ENCODE measurements around the gene PARN. TPM values are rescaled to one million over a fixed set of nuclear protein-coding genes. Genes with fewer than 3 reads are reported as not detected.

PARN gene
- total RNA-seq, 2 donors from 2014 or later, result 32.2 to 48.9 TPM

DNA sequence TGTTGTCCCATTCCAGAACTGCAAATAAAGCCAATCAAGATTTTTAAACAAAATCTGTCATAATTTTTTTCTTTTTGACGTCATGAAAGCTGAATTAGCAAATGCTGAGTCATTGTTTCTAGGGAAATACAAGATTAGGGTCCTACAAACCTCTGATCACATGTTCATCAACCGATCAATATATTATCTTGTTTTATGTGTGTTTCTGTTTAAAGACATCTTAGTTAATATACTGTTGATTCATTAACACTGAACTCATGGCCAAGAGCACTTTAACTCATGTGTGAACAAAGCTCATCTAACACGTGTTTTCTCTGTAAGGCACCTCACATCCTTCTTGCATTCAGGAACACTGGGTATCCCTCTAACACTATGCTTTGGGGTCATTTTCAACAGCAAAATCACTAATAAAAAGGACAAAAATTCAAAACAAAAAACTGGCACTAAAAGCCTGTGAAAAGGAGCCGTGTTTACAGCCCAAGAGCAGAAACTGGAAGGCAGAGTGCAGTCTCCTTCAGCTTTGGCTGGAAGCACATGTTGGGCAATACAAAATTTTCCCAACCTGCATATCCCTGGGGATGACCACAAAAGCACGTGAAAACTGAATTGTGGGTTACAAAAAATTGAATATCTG is 102.5 kb downstream of the PARN start:
- ATAC-seq, result no peak
- H3K9me3 Mint-ChIP-seq, result no peaks in the 10 kb centered on the region
- no peaks in the 10 kb centered on the region for H3K36me3 Mint-ChIP-seq
- DNase-seq (ENCODE audit: low spot score in 2 of 2), result no peak
- H3K27ac Mint-ChIP-seq, result peak overlapping the region in 1 of 2 donors; percentile 69

DNA sequence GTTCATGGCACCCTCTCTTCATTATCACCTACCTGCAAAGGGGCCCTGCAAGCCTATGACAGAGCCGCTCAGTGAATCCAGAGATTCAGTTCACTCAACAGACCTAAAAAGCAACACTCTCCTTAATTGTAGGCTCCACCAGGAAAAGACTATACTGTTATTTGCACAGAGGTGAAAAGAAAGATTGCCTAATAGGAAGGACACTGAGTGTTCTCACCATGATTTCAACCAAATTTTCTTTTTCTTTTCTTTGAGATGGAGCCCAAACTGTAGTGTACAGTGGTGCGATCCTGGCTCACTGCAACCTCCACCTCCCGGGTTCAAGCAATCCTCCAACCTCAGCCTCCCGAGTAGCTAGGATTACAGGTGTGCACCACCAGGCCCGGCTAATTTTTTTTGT is 104.5 kb downstream of the PARN start:
- Mint-ChIP-seq H3K27ac (no peak overlapping the region), H3K9me3 (no peaks in the 10 kb centered on the region), H3K36me3 (no peaks in the 10 kb centered on the region)
- ATAC-seq, result no peak
- no peak for DNase-seq (ENCODE audit: low spot score in 2 of 2)

DNA sequence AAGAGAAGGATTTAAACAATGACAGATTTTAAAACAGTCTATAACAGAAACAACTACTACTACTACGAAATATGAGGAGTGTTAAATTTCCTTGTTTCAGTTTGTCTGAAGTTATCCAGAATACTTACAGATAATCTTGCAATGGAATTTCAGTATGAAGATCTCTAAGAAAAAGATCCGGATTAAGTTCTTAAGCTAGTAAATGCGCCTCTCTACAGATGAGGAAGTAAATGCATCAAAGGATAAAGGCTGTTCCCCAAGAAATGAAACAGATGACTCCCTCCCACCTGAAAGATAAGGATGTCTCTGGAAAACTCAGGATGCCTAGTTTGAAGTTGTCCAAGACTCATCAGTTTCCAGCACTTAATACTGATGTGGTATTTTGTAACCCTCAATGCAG is 105.1 kb downstream of the PARN start:
- ATAC-seq (no peak), DNase-seq (ENCODE audit: low spot score in 2 of 2) (no peak)
- no peaks in the 10 kb centered on the region for H3K9me3 Mint-ChIP-seq
- peak overlapping the region in 1 of 2 donors; percentile 29 for H3K27ac Mint-ChIP-seq
- H3K36me3 Mint-ChIP-seq, result no peaks in the 10 kb centered on the region

DNA sequence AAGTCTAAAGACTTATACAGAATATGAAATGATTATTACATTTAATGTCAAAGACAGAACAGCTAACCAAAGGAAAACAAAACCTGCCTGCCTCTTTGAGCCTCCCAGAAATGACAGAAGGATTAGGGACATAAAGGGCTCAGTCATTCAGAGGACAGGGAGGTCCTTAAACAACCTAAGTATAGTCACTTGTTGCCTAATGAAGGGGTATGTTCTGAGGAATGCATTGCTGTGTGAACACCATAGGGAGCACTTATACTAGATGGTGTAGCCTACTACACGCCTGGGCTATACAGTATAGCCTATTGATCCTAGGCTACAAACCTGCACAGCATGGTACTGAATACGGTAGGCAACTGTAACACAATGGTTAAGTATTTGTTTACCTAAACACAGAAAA is 106.4 kb downstream of the PARN start:
- DNase-seq (ENCODE audit: low spot score in 2 of 2) (no peak), ATAC-seq (peak in 1 of 2 donors; percentile 22)
- Mint-ChIP-seq H3K9me3 (no peaks in the 10 kb centered on the region), H3K36me3 (no peaks in the 10 kb centered on the region), H3K27ac (no peak overlapping the region)

DNA sequence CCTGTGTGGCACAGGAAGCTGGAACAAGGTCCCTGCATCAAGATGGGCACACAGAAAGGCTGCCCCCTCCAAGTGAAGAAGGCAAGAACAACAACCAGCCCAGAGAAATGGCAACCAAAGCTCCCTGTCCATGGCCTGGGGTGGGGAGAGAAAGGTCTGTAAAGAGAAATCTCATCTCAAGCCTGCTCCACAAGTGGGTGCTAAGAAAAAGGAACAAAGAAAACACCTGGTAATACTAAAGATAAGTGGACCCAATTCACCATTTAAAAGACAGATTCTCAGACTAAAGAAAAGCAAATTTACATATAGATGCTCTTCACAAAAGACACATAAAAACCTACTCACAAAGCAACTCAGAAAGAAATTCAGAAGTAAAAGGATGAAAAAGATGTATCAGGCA is 107.4 kb downstream of the PARN start:
- ATAC-seq, result no peak

DNA sequence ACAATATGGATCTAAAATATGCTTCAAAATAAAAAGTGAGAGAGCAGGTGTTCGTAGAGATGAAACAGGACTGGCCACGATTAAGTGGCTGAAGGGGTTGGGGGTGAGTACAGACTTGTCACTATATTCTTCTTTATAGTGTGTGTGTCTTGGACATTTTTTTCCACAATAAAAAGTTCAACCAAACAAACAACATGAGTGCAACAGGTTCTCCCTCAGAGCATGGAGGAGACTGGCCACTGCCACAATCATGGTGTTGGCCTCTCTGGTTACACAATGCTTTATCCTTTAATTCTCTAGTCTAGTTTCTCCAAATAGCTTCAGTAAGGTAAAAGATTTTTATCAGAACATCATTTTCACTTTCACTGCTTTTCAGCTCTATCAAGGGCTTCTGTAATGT is 109.3 kb downstream of the PARN start:
- no peak for DNase-seq (ENCODE audit: low spot score in 2 of 2)
- H3K36me3 Mint-ChIP-seq, result no peaks in the 10 kb centered on the region
- H3K27ac Mint-ChIP-seq, result peak overlapping the region in 1 of 2 donors; percentile 64
- no peak for ATAC-seq
- H3K9me3 Mint-ChIP-seq, result no peaks in the 10 kb centered on the region

More for the DNA sequence above, 107.4 kb downstream of the PARN start:
- Mint-ChIP-seq H3K27ac (no peak overlapping the region), H3K36me3 (no peaks in the 10 kb centered on the region), H3K9me3 (no peaks in the 10 kb centered on the region)
- no peak for DNase-seq (ENCODE audit: low spot score in 2 of 2)

DNA sequence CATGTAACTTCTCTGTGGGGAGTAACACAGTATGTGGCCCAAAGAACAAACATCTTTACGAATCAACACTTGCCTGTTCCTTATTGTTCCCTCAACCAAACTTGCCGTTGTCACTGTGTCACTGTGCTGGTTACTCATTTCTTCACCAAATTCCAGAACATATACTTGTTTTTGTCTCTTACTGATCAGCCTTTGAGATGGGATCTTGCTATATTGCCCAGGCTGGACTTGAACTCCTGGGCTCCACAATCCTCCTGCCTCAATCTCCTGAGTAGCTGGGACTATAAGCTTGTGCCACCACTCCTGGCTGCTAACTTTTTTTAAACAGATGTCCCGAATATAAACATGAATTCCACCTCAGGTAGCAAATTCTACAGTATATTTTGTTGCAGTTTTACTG is 115.1 kb downstream of the PARN start:
- no peak overlapping the region for H3K27ac Mint-ChIP-seq
- H3K36me3 Mint-ChIP-seq, result no peaks in the 10 kb centered on the region
- no peaks in the 10 kb centered on the region for H3K9me3 Mint-ChIP-seq
- ATAC-seq (no peak), DNase-seq (ENCODE audit: low spot score in 2 of 2) (no peak)

DNA sequence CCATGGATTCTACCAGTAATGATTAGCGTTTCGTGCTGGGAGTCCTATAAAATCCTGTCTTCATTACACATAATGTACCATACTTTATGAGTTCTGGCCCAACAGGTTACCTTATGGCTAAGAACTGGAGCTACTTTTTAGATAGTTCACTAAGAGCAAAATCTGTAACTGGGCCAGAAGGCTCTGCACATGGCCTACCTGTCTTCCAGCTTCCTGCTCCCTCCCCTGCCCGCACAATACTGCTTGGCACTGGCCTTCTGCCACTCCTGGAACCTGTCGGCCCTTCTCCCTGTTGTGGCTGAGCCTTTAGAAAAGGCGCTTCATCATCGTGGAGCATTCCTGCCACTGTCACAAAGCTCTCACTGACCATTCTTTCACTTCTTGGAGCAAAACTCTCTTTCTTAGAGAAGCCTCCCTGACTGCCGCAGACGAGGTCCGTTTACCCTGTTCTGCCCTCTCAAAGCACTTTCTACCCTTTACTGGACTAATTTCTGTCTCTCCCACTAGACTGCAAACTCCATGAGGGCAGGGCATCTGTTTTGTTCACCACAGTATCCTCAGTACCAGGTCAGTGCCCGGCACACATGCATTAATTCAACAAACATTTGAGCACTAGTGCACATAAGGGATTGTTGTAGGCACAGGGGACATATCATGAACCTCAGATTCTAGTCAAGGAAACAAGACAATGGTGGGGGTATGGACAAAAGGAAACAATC is 116.5 kb downstream of the PARN start:
- Mint-ChIP-seq H3K9me3 (no peaks in the 10 kb centered on the region), H3K27ac (no peak overlapping the region), H3K36me3 (no peaks in the 10 kb centered on the region)
- ATAC-seq, result no peak
- DNase-seq (ENCODE audit: low spot score in 2 of 2), result no peak

DNA sequence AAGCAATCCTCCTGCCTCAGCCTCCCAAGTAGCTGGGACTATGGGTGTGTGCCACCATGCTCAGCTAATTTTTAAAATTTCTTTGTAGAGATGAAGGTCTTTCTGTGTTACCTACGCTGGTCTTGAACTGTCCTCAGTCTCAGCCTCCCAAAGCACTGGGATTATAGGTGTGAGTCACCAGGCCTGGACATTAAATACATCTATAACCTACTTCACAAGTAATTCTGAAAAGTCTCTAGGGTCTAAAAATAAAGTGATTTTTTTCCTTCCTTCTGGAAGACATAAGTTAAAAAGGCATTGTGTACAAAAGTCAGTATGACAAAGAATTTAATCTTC is 118.3 kb downstream of the PARN start:
- no peaks in the 10 kb centered on the region for H3K9me3 Mint-ChIP-seq
- H3K36me3 Mint-ChIP-seq, result no peaks in the 10 kb centered on the region
- no peak for DNase-seq (ENCODE audit: low spot score in 2 of 2)
- ATAC-seq, result no peak
- no peak overlapping the region for H3K27ac Mint-ChIP-seq

DNA sequence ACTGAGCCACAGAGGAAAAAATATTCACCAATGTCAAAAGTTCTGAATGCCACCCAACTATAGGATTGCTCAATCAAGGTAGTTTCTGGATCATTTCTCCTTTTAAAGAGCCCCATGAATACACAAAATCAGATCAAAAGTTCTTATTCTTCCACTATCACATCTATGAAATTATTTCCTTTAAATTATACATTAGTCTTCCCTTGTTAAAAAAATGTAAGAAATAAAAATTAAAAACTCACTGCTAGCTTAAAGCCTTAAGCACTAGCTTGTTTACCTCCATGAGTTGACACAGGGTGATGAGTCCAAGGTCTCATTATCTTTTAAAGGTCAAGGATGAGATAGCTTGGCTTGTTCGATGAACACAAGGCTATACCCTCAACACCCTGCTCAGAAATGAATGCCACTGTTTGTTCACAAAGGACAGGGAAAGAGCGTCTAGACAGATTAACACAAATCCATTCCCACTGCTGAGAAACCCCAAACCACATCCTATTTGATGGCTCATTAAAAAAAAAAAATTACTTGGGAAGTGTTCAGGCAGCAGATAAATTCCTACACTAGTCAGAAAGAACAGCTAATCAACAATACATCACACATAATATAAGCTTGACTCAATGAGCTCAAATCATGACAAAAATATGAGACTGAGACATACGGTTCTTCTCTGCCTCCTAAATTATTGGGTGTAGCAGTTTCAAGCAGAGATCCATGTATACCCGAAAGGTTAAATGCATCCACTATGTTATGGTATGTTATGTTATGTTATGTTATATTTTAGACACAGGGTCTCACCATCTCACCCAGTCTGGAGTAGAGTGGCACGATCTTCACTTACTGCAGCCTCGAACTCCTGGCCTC is 118.9 kb downstream of the PARN start:
- DNase-seq (ENCODE audit: low spot score in 2 of 2) (no peak), ATAC-seq (no peak)
- H3K36me3 Mint-ChIP-seq, result no peaks in the 10 kb centered on the region
- no peak overlapping the region for H3K27ac Mint-ChIP-seq
- H3K9me3 Mint-ChIP-seq, result no peaks in the 10 kb centered on the region

DNA sequence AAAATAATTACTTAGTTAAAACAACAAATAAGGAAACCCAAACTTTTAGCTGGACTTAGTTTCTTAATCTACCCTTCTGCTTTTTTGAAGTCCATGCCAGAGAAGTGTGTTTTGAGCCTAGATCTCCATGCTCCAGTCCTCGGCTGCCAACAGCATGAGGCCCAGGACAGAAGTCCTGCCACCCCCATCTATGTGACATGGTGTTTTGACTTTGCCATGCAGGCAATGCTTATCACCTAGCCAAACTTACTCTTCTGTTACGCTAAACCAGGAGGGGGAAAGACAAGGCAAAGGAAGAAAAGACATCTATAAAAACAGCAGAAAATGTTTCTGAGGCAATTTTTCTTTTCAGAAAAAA is 119.5 kb downstream of the PARN start:
- Mint-ChIP-seq H3K36me3 (no peaks in the 10 kb centered on the region), H3K9me3 (no peaks in the 10 kb centered on the region), H3K27ac (no peak overlapping the region)
- ATAC-seq, result no peak
- DNase-seq (ENCODE audit: low spot score in 2 of 2), result no peak

DNA sequence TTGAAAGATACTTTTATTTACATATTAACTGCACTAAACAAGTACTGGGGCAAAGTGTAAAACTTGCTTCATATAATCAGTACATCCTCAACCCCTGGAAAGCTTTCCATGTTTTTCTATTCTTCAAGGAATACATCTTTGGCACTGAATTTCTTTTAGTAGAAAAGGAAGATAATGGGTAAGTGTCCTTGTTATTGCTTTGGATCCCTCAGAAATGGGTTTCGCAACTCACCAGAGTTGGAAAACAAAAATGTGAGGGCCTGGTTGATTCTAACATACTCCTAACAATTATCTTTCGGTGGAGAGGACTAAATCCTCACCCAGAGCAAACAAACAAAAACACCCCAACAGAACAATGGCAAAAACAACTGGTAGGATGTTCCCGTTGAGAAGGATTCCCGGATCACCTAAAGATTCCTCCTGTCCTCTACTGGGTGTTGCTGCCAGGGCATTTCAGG is 120.4 kb downstream of the PARN start:
- no peak for ATAC-seq
- no peaks in the 10 kb centered on the region for H3K36me3 Mint-ChIP-seq
- no peaks in the 10 kb centered on the region for H3K9me3 Mint-ChIP-seq
- no peak for DNase-seq (ENCODE audit: low spot score in 2 of 2)
- H3K27ac Mint-ChIP-seq, result no peak overlapping the region

DNA sequence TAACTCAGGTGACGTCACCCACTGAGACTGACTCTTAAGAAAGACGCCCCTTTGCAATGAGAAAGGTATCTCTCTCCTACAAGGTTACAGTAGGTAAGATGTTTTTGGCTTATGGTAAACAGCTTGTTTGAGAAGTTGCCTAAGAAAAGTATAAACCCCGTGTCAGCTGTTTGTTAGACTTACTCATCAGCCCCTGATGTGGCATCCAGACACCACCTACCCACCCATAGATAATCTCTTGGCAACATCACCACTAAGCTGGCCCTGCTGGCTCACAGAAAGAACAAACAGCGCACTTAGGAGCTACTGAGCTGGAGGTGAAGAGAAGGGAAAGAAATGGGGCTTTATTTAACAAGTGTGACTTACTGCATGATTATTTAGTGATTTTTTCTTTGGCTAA is 121.0 kb downstream of the PARN start:
- no peaks in the 10 kb centered on the region for H3K9me3 Mint-ChIP-seq

DNA sequence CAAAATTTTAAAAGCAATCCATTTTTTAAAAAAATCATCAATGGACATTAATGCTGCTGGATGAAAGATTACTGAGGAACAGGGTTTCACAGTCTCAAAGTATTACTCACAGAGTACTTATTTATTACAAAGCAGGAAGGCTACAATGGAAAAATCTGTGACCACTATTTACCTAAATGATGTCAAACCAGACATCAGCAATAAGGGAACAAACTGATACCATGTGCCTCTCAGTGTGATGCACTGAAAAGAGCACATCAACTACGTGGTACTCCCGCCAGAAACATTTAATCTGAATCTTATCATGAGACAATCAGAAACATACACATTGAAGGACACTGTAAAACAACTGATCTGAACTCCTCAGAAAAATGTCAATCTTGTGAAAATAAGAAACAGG is 124.2 kb downstream of the PARN start:
- no peak for ATAC-seq

More for the DNA sequence above, 121.0 kb downstream of the PARN start:
- DNase-seq (ENCODE audit: low spot score in 2 of 2) (no peak), ATAC-seq (no peak)
- Mint-ChIP-seq H3K36me3 (no peaks in the 10 kb centered on the region), H3K27ac (no peak overlapping the region)

DNA sequence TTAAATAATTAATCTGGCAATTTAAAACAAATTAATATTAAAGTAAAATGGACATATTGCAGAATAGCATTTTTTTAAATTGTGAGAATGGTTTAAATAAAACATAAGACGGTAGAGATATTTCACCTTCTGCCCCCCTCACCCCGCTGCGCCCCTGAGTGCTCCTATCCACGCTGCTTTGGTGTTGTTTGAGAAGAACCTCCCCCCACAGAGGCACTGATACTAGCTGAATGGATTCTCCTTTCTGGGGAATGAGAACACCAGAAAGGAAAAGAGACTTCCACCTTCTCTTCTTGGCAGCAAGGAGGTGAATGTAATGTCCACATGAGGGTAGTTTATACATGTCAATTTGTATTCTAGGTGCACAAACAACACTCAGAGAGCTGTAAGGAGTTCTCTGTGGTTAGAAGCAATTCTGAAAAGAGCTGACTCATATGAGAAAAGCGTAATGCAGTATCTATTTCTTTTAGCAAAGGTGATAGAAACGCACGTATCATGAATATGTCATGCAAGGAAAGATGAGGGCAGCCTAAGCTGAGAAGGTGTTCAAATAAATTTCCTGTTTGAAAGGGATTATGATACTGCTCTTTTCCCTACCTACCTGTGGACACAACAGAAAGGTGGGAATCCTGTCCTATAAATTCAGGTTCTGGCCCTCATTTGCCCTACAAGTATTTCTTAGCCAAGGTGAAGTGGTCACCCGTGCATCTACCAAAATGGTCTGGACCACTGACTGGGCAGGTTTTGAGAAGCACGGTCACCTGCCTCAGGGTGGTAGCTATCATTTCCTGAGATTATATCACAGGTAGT is 126.9 kb downstream of the PARN start:
- Mint-ChIP-seq H3K9me3 (no peaks in the 10 kb centered on the region), H3K36me3 (no peaks in the 10 kb centered on the region), H3K27ac (no peak overlapping the region)
- peak in 1 of 2 donors; percentile 83 for ATAC-seq
- no peak for DNase-seq (ENCODE audit: low spot score in 2 of 2)

More for the DNA sequence above, 124.2 kb downstream of the PARN start:
- no peaks in the 10 kb centered on the region for H3K36me3 Mint-ChIP-seq
- H3K9me3 Mint-ChIP-seq, result no peaks in the 10 kb centered on the region
- no peak overlapping the region for H3K27ac Mint-ChIP-seq
- DNase-seq (ENCODE audit: low spot score in 2 of 2), result no peak

DNA sequence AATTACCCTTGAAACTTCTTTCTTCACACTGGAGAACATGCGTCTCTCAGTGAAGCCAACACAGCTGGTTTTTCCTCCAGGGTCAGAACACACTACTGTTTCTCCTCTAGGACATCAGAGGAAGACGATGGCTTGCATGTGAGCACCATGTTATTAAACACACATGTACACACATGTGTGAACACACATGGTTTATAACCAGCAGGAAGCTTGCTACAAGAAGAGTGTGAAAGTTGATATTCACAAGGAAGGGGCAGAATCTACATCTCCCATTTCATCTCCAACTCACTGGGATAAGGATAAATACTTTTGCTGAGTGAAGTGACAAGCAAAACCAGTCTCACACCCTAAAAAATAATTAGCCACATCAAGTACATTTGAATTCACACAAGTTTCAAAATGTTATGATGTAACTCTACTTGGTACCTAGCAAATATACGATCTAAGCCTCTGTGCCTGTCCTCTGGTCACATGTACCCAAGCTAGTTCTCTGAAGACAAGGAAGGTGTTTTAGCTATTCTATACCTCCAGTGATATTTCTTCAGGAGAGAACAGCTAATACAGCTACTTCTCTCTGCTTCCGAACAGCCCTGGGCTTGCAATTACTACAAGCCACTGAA is 127.7 kb downstream of the PARN start:
- DNase-seq (ENCODE audit: low spot score in 2 of 2), result no peak
- no peak for ATAC-seq
- Mint-ChIP-seq H3K27ac (peak overlapping the region in 1 of 2 donors; percentile 56), H3K36me3 (no peaks in the 10 kb centered on the region), H3K9me3 (no peaks in the 10 kb centered on the region)

Data from activated naive CD4-positive, alpha-beta T cell treated with anti-CD3 and anti-CD28 coated beads, Interleukin-2, amount 50 U/mL, for 72 hours (primary cell).